ENCODE measurements around the gene SPTB.

Gene SPTB

DNA sequence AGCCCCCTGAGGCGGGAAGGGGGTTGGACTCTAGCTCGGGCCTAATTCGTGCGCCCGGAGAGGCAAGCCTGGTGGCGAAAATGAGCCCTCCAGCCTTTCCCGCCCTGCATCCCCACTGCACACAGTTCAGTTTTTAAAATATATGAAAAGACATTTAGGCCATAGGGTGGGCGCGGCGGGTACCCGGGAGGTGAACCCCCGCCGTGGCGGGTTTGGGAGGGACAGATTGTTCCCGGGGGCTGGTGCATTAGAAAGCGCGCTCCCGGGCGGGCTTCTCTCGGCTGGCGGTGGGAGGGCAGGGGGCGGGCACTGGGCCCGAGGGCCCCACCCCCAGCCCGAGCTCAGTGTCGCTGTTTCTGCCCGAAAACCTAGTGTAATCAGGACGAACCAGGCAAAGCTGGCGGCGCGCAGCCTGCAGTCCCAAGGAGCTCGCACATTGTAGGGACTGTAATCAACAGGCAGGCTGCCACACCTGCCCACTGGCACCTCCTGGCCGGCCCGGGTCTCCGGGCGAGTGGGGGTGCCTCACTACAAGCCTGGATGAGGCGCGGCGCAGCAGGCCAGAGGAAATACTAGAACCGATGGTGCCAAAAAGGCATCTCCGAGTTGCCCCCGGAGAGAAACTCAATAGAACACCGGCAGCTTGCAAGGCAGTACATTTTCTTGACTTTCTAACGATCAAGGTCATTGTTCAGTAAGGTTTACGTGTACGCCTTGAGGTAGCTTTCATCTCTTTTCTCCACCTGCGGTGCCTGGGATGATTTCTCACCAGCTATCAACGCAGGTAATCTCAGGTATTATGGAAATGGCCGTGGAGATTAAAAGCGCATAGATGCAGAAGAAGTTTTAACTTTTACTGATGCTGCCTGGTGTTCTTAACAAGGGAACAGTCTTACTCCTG, 764 bp upstream of the SPTB start:
- peak; percentile 46 to 82 for DNase-seq

DNA sequence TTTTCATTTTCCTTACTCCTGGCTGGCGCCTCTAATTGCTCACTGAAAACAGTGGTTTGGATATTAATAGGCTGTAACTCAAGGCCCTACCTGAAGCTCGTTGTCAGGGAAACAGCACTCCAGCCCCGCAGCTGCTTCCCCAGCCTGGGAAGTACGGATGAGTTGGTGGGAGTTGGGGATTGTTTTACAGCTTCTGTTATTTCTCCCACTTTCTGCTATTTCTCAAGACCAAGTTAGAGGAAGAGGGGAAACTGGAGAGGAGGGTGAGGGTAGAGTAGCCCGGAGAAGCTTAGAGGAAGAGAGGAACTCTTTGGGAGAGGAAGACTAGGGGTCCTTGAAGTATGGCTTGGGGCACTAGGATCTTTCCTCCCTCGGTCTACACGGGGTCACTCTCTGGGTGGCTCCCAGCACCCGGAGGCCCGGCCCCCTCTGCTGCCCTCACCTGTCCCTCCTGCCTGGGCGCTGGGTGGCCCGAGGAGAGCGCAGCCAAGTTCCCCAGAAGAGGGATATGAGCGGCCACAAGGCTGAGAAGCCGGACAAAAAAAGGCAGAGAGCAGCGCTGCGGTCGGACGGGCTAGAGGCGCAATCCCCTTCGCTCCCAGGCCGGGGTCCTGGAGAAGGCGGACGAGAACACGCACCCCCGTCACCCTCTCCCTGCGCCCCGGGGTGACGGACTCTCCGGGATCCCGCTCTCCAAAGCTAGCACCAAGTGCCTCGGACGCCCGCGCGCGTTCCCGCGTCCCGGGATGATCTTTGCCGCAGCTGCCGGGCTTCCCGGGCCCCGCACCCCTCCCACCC, 671 bp downstream of the SPTB start:
- peak; percentile 39 to 77 for DNase-seq

DNA sequence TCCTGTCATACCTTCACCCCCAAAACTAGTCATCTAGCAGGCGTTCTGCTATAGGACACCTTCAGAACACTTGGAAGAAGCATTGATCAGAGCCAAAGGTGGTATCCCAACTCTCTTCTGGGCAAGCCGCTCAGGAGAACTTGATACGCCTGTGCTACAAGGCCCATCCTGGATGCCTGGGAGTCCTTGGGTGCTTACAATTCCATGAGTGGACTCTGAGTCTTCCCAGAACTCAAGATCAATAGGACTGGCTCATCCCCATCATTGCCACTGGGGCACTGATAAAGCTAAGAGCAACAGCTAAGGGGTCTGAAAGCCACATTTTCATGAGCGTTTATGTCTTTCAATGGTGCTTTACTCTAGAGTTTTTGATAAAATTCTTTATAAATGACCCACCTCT, 1.9 kb downstream of the SPTB start:
- DNase-seq, result no peak

GRCh38 chr14:64875350-64875749, 4.4 kb downstream of the SPTB start:
- DNase-seq, result no peak

DNA sequence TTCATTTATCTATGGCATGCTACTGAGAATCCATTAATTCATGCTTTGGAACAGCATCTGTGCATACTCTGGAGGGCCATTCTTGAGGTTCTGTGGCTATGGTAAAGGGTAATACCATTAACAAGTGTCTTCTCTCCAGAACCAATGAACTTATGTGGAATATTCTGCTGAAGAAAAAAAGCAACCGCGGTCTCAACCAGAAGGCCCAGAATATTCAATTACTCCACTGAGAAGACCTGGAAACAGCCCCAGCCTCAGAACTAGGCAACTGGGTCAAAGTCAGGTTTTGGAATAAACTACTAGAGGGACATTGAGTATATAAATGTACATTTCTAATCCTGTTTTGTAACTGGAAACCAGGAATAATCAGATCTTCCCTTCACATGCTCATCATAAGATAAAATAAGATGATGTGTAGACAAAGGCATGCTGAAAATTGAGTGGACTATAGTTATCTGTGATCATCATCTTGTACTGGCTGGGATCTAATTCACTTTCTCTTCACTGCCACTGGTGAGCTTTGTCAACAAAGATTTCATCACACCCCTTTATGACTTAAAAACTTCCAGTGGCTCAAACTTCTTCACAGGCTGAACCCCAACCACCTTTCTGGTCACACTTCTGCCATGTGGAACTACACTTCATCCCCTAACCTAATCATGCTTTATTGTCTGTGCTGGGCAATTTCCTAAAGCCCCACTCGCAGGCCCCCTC, 6.0 kb downstream of the SPTB start:
- no peak for DNase-seq

- DNase-seq, result no peak
These were observed 8.4 kb downstream of the SPTB start for GRCh38 chr14:64871344-64871743.

- DNase-seq, result no peak
These were observed 9.5 kb downstream of the SPTB start for GRCh38 chr14:64870160-64870559.

GRCh38 chr14:64868841-64869240, 10.9 kb downstream of the SPTB start:
- no peak for DNase-seq

- no peak for DNase-seq
These were observed 11.3 kb downstream of the SPTB start for GRCh38 chr14:64868379-64868778.

DNA sequence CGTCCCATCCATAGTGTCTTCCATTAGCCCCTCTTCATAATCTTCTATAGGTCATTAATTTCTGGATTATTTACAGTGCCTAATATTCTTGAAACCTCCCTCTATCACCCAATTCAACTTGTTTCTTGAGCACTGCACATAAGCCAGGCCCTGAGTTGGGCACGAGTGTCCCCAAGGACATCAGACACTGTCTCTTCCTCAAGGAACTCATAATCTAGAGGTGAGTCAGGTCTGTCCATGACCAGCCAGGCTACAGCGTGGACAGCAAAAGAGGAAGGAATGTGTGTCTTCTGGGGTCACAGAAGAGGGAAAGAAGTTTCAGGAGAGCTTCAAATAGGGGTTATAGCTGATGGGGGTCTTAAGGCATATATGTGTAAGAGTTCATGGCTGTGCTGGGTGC, 12.5 kb downstream of the SPTB start:
- no peak for DNase-seq

GRCh38 chr14:64865992-64866391, 13.7 kb downstream of the SPTB start:
- DNase-seq, result no peak

GRCh38 chr14:64865109-64865508, 14.6 kb downstream of the SPTB start:
- peak; percentile 24 to 71 for DNase-seq

DNA sequence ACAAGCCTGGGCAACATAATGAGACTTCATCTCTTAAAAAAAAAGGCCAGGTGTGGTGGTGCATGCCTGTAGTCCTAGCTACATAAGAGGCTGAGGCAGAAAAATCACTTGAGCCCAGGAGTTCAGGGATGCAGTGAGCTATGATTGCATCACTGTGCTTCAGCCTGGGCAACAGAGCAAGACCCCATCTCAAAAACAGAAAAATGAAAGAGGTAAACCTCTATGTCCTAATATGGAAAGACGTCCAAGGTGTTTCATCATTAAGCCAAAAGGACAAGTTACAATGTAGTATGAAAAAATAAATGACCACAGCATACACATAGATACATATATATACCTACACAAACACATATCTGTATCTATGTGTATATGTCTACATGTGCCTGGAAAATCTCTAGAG, 15.4 kb downstream of the SPTB start:
- no peak for DNase-seq

GRCh38 chr14:64861916-64862315, 17.8 kb downstream of the SPTB start:
- DNase-seq, result no peak

GRCh38 chr14:64860039-64860438, 19.7 kb downstream of the SPTB start:
- DNase-seq, result peak in 1 of 2 experiments; percentile 2

- no peak for DNase-seq
These were observed 21.5 kb downstream of the SPTB start for GRCh38 chr14:64857979-64858744.

DNA sequence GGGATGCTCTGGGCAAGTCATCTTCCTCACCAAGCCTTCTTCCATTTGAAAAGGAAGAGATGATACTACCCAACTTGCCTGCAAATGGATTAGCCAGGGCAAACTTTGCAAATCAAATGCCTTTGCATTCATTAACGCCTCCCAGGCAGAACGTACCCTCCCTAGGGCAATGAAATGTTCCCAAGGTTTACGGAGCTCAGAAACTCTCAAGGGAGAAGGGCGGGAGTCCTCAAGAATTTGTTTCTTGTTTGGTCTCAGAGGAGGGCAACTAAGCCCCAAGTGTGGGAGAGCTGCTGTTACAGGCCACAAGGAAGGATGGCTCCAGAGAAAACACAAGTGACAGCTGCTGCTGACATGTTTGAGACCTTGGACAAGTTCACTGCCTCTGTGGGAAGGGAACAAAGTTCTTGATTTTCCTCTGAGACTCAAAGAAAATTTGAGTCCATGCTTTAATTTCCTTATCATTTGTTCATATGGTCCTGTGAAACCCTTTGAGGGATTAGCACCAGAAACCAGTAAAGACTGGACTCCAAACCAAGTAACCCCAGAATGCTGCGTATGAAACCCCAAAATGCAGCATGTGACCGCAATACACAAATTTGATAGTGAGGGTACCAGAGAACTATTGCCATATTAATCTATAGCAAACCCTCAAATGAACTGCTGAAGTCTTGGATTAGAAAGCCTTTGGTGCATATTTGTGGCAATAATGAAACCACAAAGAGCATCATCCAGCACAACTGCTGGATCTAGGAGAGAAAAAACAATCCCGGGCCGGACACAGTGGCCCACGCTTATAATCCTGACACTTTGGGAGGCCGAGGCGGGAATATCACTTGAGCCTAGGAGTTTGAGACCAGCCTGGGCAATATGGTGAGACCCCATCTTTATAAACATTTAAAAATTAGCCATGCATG, 22.9 kb downstream of the SPTB start:
- DNase-seq, result peak; percentile 45 to 55

GRCh38 chr14:64855721-64856528, 23.8 kb downstream of the SPTB start:
- peak in 1 of 2 experiments; percentile 26 for DNase-seq

- no peak for DNase-seq
These were observed 29.2 kb downstream of the SPTB start for GRCh38 chr14:64850369-64851137.

GRCh38 chr14:64849940-64850339, 29.8 kb downstream of the SPTB start:
- DNase-seq, result no peak

Data from NCI-H526 (cell line).